GM12875 (cell line): ENCODE data around the gene PAX5.

ENCODE experiments used
- H3K4me3 ChIP-seq: one replicate; pipeline ENCODE4 v1.5.1; 2011; ENCODE audit warnings: low read depth, low read length, control low read depth
- TF ChIP-seq, protein P1 (sequence below): IDR thresholded peaks from 2 replicates; pipeline ENCODE4 v1.5.1; 2011; ENCODE audit warnings: low read depth, mild to moderate bottlenecking, control low read depth, inconsistent platforms, low read length, moderate library complexity, borderline replicate concordance; ENCODE audit not compliant: insufficient read depth

The PAX5 gene

GRCh38 chr9:36878986-36879982 lies 154.8 kb downstream of the PAX5 start:
- no peak overlapping the region for H3K4me3 ChIP-seq
- TF ChIP-seq, protein P1, sequence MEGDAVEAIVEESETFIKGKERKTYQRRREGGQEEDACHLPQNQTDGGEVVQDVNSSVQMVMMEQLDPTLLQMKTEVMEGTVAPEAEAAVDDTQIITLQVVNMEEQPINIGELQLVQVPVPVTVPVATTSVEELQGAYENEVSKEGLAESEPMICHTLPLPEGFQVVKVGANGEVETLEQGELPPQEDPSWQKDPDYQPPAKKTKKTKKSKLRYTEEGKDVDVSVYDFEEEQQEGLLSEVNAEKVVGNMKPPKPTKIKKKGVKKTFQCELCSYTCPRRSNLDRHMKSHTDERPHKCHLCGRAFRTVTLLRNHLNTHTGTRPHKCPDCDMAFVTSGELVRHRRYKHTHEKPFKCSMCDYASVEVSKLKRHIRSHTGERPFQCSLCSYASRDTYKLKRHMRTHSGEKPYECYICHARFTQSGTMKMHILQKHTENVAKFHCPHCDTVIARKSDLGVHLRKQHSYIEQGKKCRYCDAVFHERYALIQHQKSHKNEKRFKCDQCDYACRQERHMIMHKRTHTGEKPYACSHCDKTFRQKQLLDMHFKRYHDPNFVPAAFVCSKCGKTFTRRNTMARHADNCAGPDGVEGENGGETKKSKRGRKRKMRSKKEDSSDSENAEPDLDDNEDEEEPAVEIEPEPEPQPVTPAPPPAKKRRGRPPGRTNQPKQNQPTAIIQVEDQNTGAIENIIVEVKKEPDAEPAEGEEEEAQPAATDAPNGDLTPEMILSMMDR = no peak

- TF ChIP-seq, protein P1 = no peak
- no peak overlapping the region for H3K4me3 ChIP-seq
Measured at GRCh38 chr9:36877239-36877638, 156.8 kb downstream of the PAX5 start.

- TF ChIP-seq, protein P1 = no peak
- H3K4me3 ChIP-seq = no peak overlapping the region
Measured at GRCh38 chr9:36876056-36876455, 158.0 kb downstream of the PAX5 start.

- no peak overlapping the region for H3K4me3 ChIP-seq
- TF ChIP-seq, protein P1 = no peak
Measured at GRCh38 chr9:36874921-36875320, 159.1 kb downstream of the PAX5 start.

GRCh38 chr9:36874261-36874660 lies 159.8 kb downstream of the PAX5 start:
- H3K4me3 ChIP-seq = no peak overlapping the region
- TF ChIP-seq, protein P1 = no peak

GRCh38 chr9:36873247-36873875 lies 160.7 kb downstream of the PAX5 start:
- no peak overlapping the region for H3K4me3 ChIP-seq
- TF ChIP-seq, protein P1 = peak; percentile 85

DNA sequence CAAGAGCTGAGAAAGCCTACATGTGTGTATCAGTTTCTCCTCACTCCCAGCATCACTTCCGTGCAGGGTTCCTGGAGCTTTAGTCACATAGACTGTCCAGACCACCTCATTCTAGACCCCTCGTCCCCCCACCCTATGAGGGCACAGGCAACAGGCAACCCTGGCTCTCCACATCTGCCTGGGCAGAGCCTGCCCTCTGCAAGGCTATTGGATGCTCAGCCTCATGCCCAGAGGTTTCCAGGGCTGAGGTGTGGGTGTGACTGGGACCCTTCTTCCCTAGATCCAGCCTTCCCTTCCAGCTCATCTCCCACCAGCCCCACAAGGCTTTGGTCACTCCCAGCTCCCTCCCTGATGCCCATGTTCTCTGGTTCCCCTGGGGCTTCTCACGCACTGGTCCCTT lies 161.4 kb downstream of the PAX5 start:
- TF ChIP-seq, protein P1 = no peak

More for the DNA sequence above, 161.4 kb downstream of the PAX5 start:
- no peak overlapping the region for H3K4me3 ChIP-seq
